CD14-positive monocyte (primary cell): Measurements from ENCODE around the gene GRIP1. TPM values are rescaled to one million over a fixed set of nuclear protein-coding genes. Genes with fewer than 3 reads are reported as not detected.

ENCODE experiments used
- DNase-seq, 3 donors: peaks; one replicate each; pipeline ENCODE4 v3.0.0-alpha.2; 2011 to 2022
- H2AFZ ChIP-seq: 2 replicates; pipeline ENCODE4 v1.6.0; 2012; ENCODE audit warnings: mild to moderate bottlenecking, low read depth, low read length, inconsistent platforms; ENCODE audit not compliant: insufficient read depth, poor library complexity, severe bottlenecking
- H3K27ac ChIP-seq, 2 donors: 1 replicate in 1 of 2; 2 replicates in 1 of 2; pipeline ENCODE4 v1.5.1; 2012 to 2013; ENCODE audit warnings: low read length in 2 of 2, control low read depth in 1 of 2, inconsistent platforms in 1 of 2, low read depth in 1 of 2, mild to moderate bottlenecking in 1 of 2
- H3K27me3 ChIP-seq, 2 donors: one replicate each; pipeline versions ENCODE4 v1.6.0 to v1.6.1; 2011 to 2013; ENCODE audit warnings: low read length in 2 of 2; ENCODE audit not compliant: control insufficient read depth in 2 of 2, insufficient read depth in 2 of 2
- H3K36me3 ChIP-seq, 2 donors: replicated peaks in 1 of 2; 1 replicate in 1 of 2; 2 replicates in 1 of 2; pipeline versions ENCODE4 v1.5.1 to v1.6.1; 2012 to 2013; ENCODE audit warnings: low read length in 2 of 2, control low read depth in 1 of 2, inconsistent platforms in 1 of 2, mild to moderate bottlenecking in 1 of 2; ENCODE audit not compliant: insufficient read depth in 2 of 2, control insufficient read depth in 1 of 2
- H3K4me1 ChIP-seq, 2 donors: 1 replicate in 1 of 2; 2 replicates in 1 of 2; pipeline versions ENCODE4 v1.5.1 to v1.6.1; 2012 to 2013; ENCODE audit warnings: low read length in 2 of 2, control low read depth in 1 of 2, inconsistent platforms in 1 of 2, mild to moderate bottlenecking in 1 of 2, moderate library complexity in 1 of 2; ENCODE audit not compliant: insufficient read depth in 2 of 2, control insufficient read depth in 1 of 2
- H3K4me2 ChIP-seq: replicated peaks from 2 replicates; pipeline ENCODE3; 2012; ENCODE audit warnings: low read length, moderate library complexity, mild to moderate bottlenecking; ENCODE audit not compliant: poor library complexity, severe bottlenecking; ENCODE audit errors: extremely low read depth
- H3K4me3 ChIP-seq, 3 experiments: fragments of 200-600 bp in 1 of 3; sonication (generic) in 1 of 3; replicated peaks in 1 of 3; 1 replicate in 2 of 3; 2 replicates in 1 of 3; pipeline ENCODE4 v1.5.1; 2011 to 2013; ENCODE audit warnings: low read length in 3 of 3, mild to moderate bottlenecking in 3 of 3, control low read depth in 2 of 3, low read depth in 2 of 3, inconsistent platforms in 1 of 3, moderate library complexity in 1 of 3
- H3K79me2 ChIP-seq: 2 replicates; pipeline ENCODE4 v1.6.0; 2012; ENCODE audit warnings: mild to moderate bottlenecking, control low read depth, inconsistent platforms, low read length, moderate library complexity; ENCODE audit not compliant: insufficient read depth
- H3K9ac ChIP-seq: 2 replicates; pipeline ENCODE4 v1.6.0; 2017; ENCODE audit warnings: low read length, mild to moderate bottlenecking; ENCODE audit not compliant: insufficient read depth, poor library complexity, severe bottlenecking
- H3K9me3 ChIP-seq, 2 donors: replicated peaks in 1 of 2; 1 replicate in 1 of 2; 2 replicates in 1 of 2; pipeline versions ENCODE4 v1.5.1 to v1.6.1; 2012 to 2013; ENCODE audit warnings: low read length in 2 of 2, control low read depth in 1 of 2; ENCODE audit not compliant: control insufficient read depth in 1 of 2, insufficient read depth in 1 of 2
- H4K20me1 ChIP-seq: 2 replicates; pipeline ENCODE4 v1.6.0; 2012; ENCODE audit warnings: mild to moderate bottlenecking, low read length, control low read depth, moderate library complexity; ENCODE audit not compliant: insufficient read depth
- H3K27ac Mint-ChIP-seq, 7 donors: one replicate each; pipeline ENCODE4 v1.8.0; 2020; ENCODE audit warnings: mild to moderate bottlenecking in 7 of 7, mixed read lengths in 7 of 7, moderate library complexity in 6 of 7, inconsistent platforms in 2 of 7
- H3K27me3 Mint-ChIP-seq, 3 donors: one replicate each; pipeline ENCODE4 v1.8.0; 2021 to 2022; ENCODE audit warnings: low read depth in 3 of 3, mild to moderate bottlenecking in 3 of 3, mixed read lengths in 3 of 3, moderate library complexity in 3 of 3, inconsistent platforms in 1 of 3
- H3K36me3 Mint-ChIP-seq, 2 donors: one replicate each; pipeline ENCODE4 v1.8.0; 2020; ENCODE audit warnings: mixed read lengths in 2 of 2, inconsistent platforms in 1 of 2, mild to moderate bottlenecking in 1 of 2
- H3K4me1 Mint-ChIP-seq: one replicate; pipeline ENCODE4 v1.8.0; 2020; ENCODE audit warnings: mild to moderate bottlenecking, mixed read lengths
- H3K4me3 Mint-ChIP-seq, 2 donors: one replicate each; pipeline ENCODE4 v1.8.0; 2020; ENCODE audit warnings: mild to moderate bottlenecking in 2 of 2, mixed read lengths in 2 of 2, moderate library complexity in 1 of 2
- H3K9me3 Mint-ChIP-seq, 7 donors: one replicate each; pipeline ENCODE4 v1.8.0; 2020 to 2022; ENCODE audit warnings: mixed read lengths in 7 of 7, mild to moderate bottlenecking in 6 of 7, moderate library complexity in 6 of 7, inconsistent platforms in 2 of 7
- CTCF ChIP-seq: fragments of 200-600 bp; IDR thresholded peaks from one replicate; pipeline ENCODE4 v1.8.0; 2022; ENCODE audit warnings: antibody characterized with exemption, mild to moderate bottlenecking
- WGBS: methylation state at CpG from one replicate; pipeline ENCODE4 v1.1.5; 2013; ENCODE audit warnings: missing lambda C conversion rate; ENCODE audit not compliant: insufficient coverage; 5-methylcytosine and 5-hydroxymethylcytosine counted together
- intact Hi-C, 2 donors: fragments of 100-400 bp; cut with micrococcal nuclease; formaldehyde crosslinking; loops; one replicate each; pipeline versions ENCODE4 v1.15.0 to v1.15.1; 2023
- polyA plus RNA-seq, 3 donors: library from polyadenylated mRNA; depleted of rRNA in 1 of 3; unstranded in 2 of 3; stranded (reverse) in 1 of 3; fragments of 300-500 nt in 2 of 3; fragments of >200 nt in 1 of 3; fragmentation: Illumina TruSeq in 2 of 3; gene quantifications; 1 replicate in 2 of 3; 2 replicates in 1 of 3; pipeline ENCODE4 v1.2.3, GENCODE V29; 2012 to 2021

GRIP1 gene
- polyA plus RNA-seq, 3 donors = 0.21 TPM; not detected in 2

GRCh38 chr12:66550626-66551025 is 128.2 kb downstream of the GRIP1 start:
- Histone ChIP-seq H3K4me1 (no peaks in the 10 kb centered on the region), H2AFZ (no peak overlapping the region), H3K9ac (no peak overlapping the region), H3K27me3 (no peaks in the 10 kb centered on the region), H3K79me2 (no peaks in the 10 kb centered on the region), H3K36me3 (no peaks in the 10 kb centered on the region), H3K4me3 (no peak overlapping the region), H4K20me1 (no peaks in the 10 kb centered on the region), H3K4me2 (no peak overlapping the region), H3K9me3 (peaks cover 0 to 5% of the 10 kb centered on the region in 2 donors), H3K27ac (no peak overlapping the region)
- peaks cover 0 to 1% (median 0%) of the 10 kb centered on the region in 3 donors for H3K27me3 Mint-ChIP-seq
- TF ChIP-seq CTCF = no peak
- H3K4me3 Mint-ChIP-seq = no peak overlapping the region
- no peak for DNase-seq
- H3K9me3 Mint-ChIP-seq = peaks cover 0 to 9% (median 3%) of the 10 kb centered on the region in 7 donors
- no CpG with 5 or more reads among the region's 5 CpGs for WGBS
- peaks cover 12% of the 10 kb centered on the region for H3K4me1 Mint-ChIP-seq
- intact Hi-C loops = no loop called here
- H3K27ac Mint-ChIP-seq = no peak overlapping the region
- no peaks in the 10 kb centered on the region for H3K36me3 Mint-ChIP-seq

GRCh38 chr12:66549050-66549389 is 129.9 kb downstream of the GRIP1 start:
- no peak overlapping the region for H2AFZ ChIP-seq
- H3K9me3 ChIP-seq = peaks cover 0 to 5% of the 10 kb centered on the region in 2 donors
- H3K9ac ChIP-seq = no peak overlapping the region
- H3K27ac ChIP-seq = no peak overlapping the region
- TF ChIP-seq CTCF = no peak
- H3K4me2 ChIP-seq = no peak overlapping the region
- Mint-ChIP-seq H3K36me3 (no peaks in the 10 kb centered on the region), H3K27me3 (peaks cover 0 to 1% (median 0%) of the 10 kb centered on the region in 3 donors), H3K4me3 (no peak overlapping the region), H3K9me3 (peaks cover 0 to 3% (median 0%) of the 10 kb centered on the region in 7 donors), H3K4me1 (peaks cover 12% of the 10 kb centered on the region), H3K27ac (no peak overlapping the region)
- DNase-seq = no peak
- H3K79me2 ChIP-seq = no peaks in the 10 kb centered on the region
- H3K4me3 ChIP-seq = no peak overlapping the region
- H4K20me1 ChIP-seq = no peaks in the 10 kb centered on the region
- 100% methylated on average over 1 of the region's 2 CpGs for WGBS
- no peaks in the 10 kb centered on the region for H3K36me3 ChIP-seq
- intact Hi-C loops = no loop called here
- H3K4me1 ChIP-seq = no peaks in the 10 kb centered on the region
- H3K27me3 ChIP-seq = no peaks in the 10 kb centered on the region
